Measurements from ENCODE around the gene GSTM5.

DNA sequence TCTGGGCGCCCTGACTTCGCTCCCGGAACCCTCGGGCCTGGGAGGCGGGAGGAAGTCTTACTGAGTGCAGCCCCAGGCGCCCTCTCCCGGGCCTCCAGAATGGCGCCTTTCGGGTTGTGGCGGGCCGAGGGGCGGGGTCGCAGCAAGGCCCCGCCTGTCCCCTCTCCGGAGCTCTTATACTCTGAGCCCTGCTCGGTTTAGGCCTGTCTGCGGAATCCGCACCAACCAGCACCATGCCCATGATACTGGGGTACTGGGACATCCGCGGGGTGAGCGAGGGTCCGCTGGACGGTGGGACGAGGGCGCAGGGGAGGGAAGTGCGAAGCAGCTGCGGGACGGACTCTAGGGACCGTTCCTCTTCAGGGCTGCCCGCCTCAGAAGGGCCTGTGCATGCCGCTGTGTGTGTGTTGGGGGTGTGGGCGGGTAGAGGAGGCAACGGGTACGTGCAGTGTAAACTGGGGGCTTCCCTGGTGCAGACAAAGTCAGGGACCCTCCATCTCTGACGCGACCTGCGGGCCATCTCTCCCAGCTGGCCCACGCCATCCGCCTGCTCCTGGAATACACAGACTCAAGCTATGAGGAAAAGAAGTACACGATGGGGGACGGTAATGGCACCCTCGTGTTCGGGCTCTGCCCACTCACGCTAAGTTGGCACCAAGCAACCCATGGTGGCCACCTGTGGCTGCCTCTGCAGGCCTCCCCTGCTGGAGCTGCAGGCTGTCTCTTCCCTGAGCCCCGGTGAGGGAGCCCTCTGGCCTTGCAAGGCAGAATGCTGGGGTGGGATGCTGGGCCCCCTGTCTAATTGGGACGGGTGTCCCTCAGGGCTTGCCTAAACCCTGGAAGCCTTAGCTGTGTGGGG is 24.2 kb upstream of the GSTM5 start, which contains the start of gene GSTM1:
- TF ChIP-seq, protein P1, sequence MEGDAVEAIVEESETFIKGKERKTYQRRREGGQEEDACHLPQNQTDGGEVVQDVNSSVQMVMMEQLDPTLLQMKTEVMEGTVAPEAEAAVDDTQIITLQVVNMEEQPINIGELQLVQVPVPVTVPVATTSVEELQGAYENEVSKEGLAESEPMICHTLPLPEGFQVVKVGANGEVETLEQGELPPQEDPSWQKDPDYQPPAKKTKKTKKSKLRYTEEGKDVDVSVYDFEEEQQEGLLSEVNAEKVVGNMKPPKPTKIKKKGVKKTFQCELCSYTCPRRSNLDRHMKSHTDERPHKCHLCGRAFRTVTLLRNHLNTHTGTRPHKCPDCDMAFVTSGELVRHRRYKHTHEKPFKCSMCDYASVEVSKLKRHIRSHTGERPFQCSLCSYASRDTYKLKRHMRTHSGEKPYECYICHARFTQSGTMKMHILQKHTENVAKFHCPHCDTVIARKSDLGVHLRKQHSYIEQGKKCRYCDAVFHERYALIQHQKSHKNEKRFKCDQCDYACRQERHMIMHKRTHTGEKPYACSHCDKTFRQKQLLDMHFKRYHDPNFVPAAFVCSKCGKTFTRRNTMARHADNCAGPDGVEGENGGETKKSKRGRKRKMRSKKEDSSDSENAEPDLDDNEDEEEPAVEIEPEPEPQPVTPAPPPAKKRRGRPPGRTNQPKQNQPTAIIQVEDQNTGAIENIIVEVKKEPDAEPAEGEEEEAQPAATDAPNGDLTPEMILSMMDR (conservative IDR thresholded peaks at IDR 0.05; ENCODE audit: low read length) = peak; percentile 28; the same call in 1 of the 2 replicates
- no peak for TF ChIP-seq EZH2phosphoT487 (IDR thresholded peaks at IDR 0.05; ENCODE audit: borderline replicate concordance)

All from Loucy (cell line).